22Rv1 (cell line): Measurements from ENCODE around the gene MSH6.

Experiments used
- H3K27ac ChIP-seq: fragments of 450-650 bp; 2 replicates; pipeline ENCODE4 v1.5.1; 2017
- ZFX ChIP-seq: fragments of 450-650 bp; IDR thresholded peaks from 2 replicates; pipeline ENCODE4 v1.6.1; 2017; ENCODE audit warnings: antibody characterized with exemption, borderline replicate concordance
- TF ChIP-seq, protein P1 (sequence below): fragments of 450-650 bp; IDR thresholded peaks from 2 replicates; pipeline ENCODE4 v1.5.1; 2017; ENCODE audit warnings: mild to moderate bottlenecking

The MSH6 gene

DNA sequence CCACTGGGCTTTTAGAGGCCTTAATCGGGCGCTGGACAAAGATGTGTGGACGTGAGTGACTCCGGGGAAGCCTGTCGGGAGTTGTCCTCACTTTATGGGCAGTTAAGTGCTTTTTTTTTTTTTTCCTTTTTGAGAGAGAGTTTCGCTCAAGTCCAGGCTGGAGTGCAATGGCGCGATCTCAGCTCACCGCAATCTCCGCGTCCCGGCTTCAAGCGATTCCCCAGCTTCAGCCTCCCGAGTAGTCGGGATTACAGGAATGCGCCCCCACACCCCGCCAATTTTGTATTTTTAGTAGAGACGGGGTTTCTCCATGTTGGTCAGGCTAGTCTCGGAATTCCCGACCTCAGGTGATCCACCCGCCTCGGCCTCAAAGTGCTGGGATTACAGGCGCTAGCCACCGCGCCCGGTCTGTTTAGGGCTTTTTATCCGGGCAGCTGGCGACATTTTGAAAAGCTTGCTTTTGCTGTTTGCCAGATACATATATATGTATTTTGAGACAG lies 1.5 kb downstream of the MSH6 start:
- H3K27ac ChIP-seq = no peak overlapping the region
- TF ChIP-seq ZFX = no peak
- TF ChIP-seq, protein P1, sequence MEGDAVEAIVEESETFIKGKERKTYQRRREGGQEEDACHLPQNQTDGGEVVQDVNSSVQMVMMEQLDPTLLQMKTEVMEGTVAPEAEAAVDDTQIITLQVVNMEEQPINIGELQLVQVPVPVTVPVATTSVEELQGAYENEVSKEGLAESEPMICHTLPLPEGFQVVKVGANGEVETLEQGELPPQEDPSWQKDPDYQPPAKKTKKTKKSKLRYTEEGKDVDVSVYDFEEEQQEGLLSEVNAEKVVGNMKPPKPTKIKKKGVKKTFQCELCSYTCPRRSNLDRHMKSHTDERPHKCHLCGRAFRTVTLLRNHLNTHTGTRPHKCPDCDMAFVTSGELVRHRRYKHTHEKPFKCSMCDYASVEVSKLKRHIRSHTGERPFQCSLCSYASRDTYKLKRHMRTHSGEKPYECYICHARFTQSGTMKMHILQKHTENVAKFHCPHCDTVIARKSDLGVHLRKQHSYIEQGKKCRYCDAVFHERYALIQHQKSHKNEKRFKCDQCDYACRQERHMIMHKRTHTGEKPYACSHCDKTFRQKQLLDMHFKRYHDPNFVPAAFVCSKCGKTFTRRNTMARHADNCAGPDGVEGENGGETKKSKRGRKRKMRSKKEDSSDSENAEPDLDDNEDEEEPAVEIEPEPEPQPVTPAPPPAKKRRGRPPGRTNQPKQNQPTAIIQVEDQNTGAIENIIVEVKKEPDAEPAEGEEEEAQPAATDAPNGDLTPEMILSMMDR = no peak

DNA sequence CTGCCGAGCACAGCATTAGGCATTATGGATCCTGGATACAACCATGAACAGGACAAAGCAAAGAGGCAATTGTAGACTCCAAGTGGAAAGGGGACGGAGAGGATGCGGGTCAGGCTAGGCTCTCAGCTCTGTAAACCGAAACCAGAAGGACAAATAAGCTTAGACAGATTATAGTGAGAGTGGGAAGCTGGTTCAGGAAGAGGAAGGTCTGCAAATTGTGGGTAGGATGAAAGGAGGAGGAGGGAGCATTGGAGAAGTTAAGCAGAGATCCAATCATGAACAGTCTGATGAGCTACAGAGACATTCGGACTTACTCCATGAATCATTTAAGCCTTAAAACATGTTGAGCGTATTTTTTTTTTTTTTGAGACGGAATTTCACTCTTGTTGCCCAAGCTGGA lies 3.0 kb downstream of the MSH6 start:
- TF ChIP-seq, protein P1 = no peak
- TF ChIP-seq ZFX = no peak
- H3K27ac ChIP-seq = no peak overlapping the region

DNA sequence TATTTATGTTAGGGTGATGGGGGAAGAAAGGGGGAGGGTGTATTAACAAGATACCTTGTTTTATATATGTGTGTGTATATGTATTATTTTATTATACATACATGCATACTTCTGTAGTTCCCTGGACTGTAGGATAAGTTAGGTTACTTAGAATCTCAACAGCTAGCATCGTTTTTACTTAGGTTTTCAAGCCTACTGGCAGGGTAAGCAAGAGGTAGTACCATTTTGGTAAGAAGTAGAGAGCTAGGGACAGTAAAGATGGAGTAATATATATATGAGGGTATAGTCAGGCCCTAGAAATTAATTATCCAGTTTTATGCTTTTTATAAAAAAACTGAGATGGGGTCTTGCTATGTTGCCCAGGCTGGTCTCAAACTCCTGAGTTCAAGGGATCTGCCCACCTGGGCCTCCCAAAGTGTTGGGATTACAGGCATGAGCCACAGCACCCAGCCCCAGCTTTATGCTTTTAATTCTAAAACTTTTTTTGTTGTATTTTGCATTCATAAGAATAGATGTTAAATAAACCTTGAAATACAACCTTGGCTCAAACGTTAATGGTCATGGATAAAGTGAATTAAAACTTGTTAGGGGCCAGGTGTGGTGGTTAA lies 13.2 kb downstream of the MSH6 start:
- TF ChIP-seq ZFX = no peak
- TF ChIP-seq, protein P1 = no peak

DNA sequence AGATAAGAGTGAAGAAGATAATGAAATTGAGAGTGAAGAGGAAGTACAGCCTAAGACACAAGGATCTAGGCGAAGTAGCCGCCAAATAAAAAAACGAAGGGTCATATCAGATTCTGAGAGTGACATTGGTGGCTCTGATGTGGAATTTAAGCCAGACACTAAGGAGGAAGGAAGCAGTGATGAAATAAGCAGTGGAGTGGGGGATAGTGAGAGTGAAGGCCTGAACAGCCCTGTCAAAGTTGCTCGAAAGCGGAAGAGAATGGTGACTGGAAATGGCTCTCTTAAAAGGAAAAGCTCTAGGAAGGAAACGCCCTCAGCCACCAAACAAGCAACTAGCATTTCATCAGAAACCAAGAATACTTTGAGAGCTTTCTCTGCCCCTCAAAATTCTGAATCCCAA lies 15.7 kb downstream of the MSH6 start:
- TF ChIP-seq ZFX = no peak
- TF ChIP-seq, protein P1 = no peak
- H3K27ac ChIP-seq = no peak overlapping the region

More for the DNA sequence above, 13.2 kb downstream of the MSH6 start:
- H3K27ac ChIP-seq = no peak overlapping the region

DNA sequence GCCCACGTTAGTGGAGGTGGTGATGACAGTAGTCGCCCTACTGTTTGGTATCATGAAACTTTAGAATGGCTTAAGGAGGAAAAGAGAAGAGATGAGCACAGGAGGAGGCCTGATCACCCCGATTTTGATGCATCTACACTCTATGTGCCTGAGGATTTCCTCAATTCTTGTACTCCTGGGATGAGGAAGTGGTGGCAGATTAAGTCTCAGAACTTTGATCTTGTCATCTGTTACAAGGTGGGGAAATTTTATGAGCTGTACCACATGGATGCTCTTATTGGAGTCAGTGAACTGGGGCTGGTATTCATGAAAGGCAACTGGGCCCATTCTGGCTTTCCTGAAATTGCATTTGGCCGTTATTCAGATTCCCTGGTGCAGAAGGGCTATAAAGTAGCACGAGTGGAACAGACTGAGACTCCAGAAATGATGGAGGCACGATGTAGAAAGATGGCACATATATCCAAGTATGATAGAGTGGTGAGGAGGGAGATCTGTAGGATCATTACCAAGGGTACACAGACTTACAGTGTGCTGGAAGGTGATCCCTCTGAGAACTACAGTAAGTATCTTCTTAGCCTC lies 16.2 kb downstream of the MSH6 start:
- TF ChIP-seq ZFX = no peak
- TF ChIP-seq, protein P1 = no peak
- H3K27ac ChIP-seq = no peak overlapping the region

DNA sequence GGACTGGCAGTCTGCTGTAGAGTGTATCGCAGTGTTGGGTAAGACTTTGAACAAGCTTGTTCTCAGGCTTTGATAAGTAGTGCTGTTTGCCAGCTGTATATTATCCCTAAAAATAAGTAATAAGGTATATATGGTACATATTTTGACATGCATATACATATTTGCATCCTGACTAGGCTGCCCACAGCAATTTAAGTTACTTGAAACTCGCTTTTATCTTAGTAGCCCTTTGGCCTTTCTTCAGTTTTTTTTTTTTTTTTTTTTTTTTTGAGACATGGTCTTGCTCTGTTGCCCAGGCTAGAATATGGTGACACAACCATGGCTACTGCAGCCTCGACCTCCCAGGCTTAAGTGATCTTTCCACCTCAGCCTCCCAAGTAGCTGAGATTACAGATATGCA lies 18.2 kb downstream of the MSH6 start:
- no peak for TF ChIP-seq ZFX
- TF ChIP-seq, protein P1 = no peak
- H3K27ac ChIP-seq = no peak overlapping the region

DNA sequence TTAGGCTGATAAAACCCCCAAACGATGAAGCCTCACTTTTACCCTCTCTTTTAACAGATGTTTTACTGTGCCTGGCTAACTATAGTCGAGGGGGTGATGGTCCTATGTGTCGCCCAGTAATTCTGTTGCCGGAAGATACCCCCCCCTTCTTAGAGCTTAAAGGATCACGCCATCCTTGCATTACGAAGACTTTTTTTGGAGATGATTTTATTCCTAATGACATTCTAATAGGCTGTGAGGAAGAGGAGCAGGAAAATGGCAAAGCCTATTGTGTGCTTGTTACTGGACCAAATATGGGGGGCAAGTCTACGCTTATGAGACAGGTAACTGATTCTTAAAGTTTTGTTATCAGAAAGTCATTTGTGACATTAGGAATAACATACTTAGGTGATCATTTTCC lies 20.4 kb downstream of the MSH6 start:
- TF ChIP-seq, protein P1 = no peak
- no peak for TF ChIP-seq ZFX
- H3K27ac ChIP-seq = no peak overlapping the region
